Measurements from ENCODE around the gene ANKMY1.

GRCh38 chr2:240556553-240557100 is 1.2 kb downstream of the ANKMY1 start:
- TF ChIP-seq CTCF (IDR thresholded peaks at IDR 0.05) (peak in 1 of 3 experiments; percentile 32), EP300 (IDR thresholded peaks at IDR 0.05) (no peak)
